Measurements from ENCODE around the gene TIAM2.

- TF ChIP-seq CTCF (IDR thresholded peaks at IDR 0.05), result no peak
- no peak for TF ChIP-seq POLR2A (IDR thresholded peaks at IDR 0.05)
These were observed 11.0 kb upstream of the TIAM2 start for GRCh38 chr6:154984146-154984545.
